ENCODE data around the gene COL1A1.

- no peak for TF ChIP-seq EZH2 (IDR thresholded peaks at IDR 0.05; ENCODE audit: insufficient read depth, low read length)
- TF ChIP-seq, protein P1, sequence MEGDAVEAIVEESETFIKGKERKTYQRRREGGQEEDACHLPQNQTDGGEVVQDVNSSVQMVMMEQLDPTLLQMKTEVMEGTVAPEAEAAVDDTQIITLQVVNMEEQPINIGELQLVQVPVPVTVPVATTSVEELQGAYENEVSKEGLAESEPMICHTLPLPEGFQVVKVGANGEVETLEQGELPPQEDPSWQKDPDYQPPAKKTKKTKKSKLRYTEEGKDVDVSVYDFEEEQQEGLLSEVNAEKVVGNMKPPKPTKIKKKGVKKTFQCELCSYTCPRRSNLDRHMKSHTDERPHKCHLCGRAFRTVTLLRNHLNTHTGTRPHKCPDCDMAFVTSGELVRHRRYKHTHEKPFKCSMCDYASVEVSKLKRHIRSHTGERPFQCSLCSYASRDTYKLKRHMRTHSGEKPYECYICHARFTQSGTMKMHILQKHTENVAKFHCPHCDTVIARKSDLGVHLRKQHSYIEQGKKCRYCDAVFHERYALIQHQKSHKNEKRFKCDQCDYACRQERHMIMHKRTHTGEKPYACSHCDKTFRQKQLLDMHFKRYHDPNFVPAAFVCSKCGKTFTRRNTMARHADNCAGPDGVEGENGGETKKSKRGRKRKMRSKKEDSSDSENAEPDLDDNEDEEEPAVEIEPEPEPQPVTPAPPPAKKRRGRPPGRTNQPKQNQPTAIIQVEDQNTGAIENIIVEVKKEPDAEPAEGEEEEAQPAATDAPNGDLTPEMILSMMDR (IDR thresholded peaks at IDR 0.05; ENCODE audit: insufficient read depth, low read depth, low read length) = no peak
Measured at GRCh38 chr17:50136096-50136687, 65.2 kb downstream of the COL1A1 start.
